GM21515 (cell line): ENCODE results near the gene COL7A1.
"Not testable (repeated sequence)": the region's sequence is repeated elsewhere in the genome, so short reads cannot be mapped to it uniquely, and the experiment has no call there.

Experiments used
- ATAC-seq: cut with Tn5 transposase; IDR thresholded peaks from one replicate; pipeline ENCODE4 v1.9.1; 2021; ENCODE audit not compliant: unreplicated experiment

The COL7A1 gene

DNA sequence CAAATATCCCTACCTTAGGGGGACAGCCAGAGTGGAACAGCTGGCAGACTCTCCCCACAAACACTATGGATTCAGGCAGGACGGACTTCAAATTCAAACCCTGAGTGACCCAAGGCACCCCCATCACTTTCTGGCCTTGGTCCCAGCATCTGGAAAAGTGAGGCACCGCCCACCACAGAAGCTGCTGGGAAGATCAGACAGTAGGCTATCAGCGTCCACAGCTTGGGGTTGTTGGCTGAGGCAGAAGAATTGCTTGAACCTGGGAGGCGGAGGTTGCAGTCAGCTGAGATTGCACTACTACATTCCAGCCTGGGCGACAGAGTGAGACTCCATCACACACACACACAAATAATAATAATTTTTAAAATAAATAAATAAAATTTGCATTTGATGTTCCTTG is 47.0 kb downstream of the COL7A1 start:
- no peak for ATAC-seq

DNA sequence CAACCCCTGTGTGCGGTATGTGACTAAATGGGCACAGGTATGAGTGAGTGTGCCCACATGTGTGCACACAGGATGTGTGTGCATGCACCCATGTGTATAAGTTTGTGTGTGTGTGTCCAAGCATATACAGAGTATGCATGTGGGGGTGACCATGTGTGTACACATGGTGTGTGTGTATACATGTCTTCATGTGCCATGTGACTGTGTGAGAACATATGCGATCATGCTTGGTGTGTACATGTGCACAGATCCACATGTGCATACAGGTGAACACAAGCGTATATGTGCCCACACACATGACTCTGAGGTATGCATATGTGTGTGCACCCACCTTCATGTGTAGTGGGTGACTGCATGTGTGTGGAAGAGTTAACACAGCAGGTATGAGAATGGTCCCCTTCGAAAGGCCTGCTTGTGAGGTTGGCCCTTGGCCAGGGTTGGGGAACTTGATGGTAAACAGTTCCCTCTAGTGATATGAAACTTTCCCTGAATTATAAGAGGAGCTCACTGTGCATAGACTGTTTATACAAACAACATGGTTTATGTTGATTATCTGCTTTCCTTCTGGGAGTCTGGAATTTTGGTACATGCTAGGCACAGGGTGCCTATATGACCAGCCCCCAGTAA is 48.8 kb downstream of the COL7A1 start:
- no peak for ATAC-seq

DNA sequence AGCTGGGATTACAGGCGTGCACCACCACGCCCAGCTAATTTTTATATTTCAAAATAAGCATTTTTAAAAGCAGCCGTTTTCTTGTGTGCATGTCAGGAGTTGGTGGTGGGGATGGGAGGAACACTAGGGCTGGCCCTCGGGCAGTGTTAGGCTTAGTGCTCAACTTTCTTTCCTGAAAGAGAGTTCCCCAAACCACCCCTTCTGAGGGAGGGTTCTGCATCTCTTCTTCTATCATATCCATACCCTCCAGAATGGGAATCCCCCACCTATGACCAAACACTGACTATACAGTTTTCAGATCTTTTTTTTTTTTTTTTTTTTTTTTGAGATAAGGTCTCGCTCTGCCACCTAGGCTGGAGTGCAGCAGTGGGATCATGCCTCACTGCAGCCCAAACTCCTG is 51.0 kb downstream of the COL7A1 start:
- no peak for ATAC-seq

DNA sequence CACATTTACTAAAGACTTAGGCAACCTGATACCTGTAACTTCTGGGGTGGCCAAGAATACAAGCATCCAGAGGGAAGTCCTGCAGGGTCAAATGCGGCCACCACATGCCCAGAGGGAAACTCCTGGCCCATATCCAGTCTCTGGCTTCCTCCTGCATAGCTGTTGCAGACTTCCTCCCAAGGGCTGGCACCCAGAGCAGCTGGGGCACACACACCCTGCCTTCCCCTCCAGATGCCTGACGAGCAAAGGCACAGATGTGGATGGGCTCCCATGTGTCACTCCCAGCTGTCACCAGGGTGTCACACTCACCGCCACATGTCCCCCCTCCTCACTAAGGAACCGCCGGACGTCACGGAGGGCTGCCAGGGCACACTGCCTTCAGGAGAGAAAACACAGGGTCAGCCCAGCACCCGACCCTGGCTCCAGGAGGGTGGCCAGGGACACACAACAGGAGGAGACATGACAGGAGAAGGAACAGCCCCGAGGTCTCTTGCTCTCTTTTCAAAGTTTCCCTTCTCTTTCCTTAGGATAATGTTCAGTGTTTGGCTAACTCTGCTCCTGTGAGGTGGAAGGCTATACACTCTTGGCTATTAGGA is 51.8 kb downstream of the COL7A1 start:
- no peak for ATAC-seq

DNA sequence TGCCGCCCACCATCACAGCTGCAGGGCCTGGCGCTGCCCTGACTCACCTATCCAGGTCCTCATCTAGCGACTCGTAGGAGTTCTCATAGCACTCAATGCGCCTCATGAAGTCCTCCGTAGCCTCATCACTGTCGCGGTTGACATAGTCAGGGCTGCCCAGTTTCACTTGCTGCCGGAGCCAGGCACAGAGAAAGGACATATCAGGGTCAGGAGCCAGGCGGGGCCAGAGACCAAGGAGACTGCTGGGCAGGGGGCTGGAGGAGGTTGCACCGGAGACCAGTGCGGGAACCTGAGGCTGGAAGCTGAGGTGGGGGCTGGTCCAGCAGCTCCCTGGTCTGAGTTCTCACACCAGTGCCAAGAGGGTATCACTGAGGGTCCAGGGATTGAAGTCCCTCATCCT is 56.7 kb downstream of the COL7A1 start:
- no peak for ATAC-seq

GRCh38 chr3:48536785-48537184 is 58.3 kb downstream of the COL7A1 start:
- no peak for ATAC-seq

GRCh38 chr3:48536116-48536515 is 59.0 kb downstream of the COL7A1 start:
- no peak for ATAC-seq

- ATAC-seq, result no peak
Observed at GRCh38 chr3:48535578-48535977, 59.6 kb downstream of the COL7A1 start.

DNA sequence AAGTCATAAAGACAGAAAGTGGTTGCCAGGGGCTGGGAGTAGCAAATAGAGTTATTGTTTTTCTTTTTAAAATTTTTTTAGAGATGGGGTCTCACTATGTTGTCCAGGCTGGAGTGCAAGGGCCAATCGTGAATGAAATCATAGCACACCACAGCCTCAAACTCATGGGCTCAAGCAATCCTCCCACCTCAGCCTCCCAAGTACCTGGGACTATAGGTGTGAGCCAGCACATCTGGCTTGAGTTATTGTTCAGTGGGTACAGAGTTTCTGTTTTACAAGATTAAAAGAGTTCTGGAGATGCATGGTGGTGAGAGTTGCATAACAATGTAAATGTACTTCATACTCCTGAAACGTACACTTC is 62.2 kb downstream of the COL7A1 start:
- no peak for ATAC-seq

- no peak for ATAC-seq
Observed at GRCh38 chr3:48532271-48532976, 62.7 kb downstream of the COL7A1 start.

- ATAC-seq, result not testable (repeated sequence)
Observed at GRCh38 chr3:48530701-48531100, 64.4 kb downstream of the COL7A1 start.

GRCh38 chr3:48528754-48529153 is 66.4 kb downstream of the COL7A1 start:
- ATAC-seq, result no peak

GRCh38 chr3:48528048-48528447 is 67.1 kb downstream of the COL7A1 start:
- no peak for ATAC-seq

GRCh38 chr3:48524970-48525369 is 70.2 kb downstream of the COL7A1 start:
- ATAC-seq, result no peak

DNA sequence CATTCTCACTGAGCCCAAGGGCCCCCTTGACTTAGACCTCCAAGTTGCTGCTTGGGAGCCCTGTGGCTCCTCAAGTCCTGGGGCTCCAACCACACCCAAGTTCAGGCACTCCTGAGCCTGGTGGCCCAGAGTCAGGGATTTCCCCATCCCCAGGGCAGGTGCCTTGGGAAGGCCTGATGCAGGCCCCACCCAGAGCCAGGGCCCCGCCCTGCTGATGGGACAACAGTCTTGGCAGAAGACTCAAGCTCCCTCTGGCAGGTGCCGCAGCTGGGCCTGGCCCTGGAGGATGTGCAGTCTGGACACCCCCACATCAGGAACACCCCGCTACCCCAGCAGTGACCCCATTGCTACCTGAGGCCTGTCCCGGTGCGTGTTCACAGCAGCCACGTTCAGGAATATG is 73.5 kb downstream of the COL7A1 start:
- ATAC-seq, result no peak

- ATAC-seq, result no peak
Observed at GRCh38 chr3:48519277-48519643, 75.9 kb downstream of the COL7A1 start.

DNA sequence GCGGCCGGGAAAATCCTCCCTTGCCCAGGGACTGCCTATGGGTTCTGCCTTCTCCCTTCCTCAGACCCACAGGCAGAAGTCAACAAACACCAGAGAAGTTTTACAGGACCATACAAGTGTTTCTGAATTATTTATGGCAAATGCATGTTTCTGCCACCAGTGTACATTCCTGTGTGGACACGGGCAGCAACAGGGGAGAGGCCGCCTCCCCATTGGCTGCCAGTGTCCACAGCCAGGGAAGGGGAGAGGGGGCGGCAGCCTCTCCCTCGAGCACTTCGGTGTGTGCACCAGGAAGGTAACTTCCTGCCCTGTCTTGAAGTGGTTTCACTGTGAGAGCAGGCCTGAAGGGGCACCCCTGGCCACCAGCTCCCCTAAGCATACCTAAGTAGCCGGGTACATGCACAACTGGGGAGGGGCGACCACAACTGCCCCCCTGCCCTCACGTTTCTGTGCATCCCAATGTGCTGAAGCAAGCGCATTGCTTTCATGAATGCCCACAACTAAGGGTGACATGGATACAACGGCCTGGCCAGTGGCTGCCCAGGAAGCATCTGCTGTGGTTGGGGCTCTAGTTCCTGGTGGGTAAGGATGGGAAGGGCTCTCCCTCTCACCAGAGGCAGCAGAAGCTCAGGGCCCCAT is 76.4 kb downstream of the COL7A1 start:
- no peak for ATAC-seq

GRCh38 chr3:48518069-48518468 is 77.1 kb downstream of the COL7A1 start:
- no peak for ATAC-seq

- ATAC-seq, result no peak
Observed at GRCh38 chr3:48516571-48516970, 78.6 kb downstream of the COL7A1 start.

GRCh38 chr3:48514431-48515227 is 80.5 kb downstream of the COL7A1 start:
- no peak for ATAC-seq
